ENCODE results near the gene TTC24. TPM values are rescaled to one million over a fixed set of nuclear protein-coding genes. Genes with fewer than 3 reads are reported as not detected.

Gene TTC24
- polyA plus RNA-seq, 1 of the 3 experiments (the other 2 are of a cell fraction): not detected

GRCh38 chr1:156627313-156627880 is 47.9 kb downstream of the TTC24 start (continued):
- TF ChIP-seq CHD2 (IDR thresholded peaks at IDR 0.05; ENCODE audit: low read length, partially characterized antibody) (no peak), RAD21 (IDR thresholded peaks at IDR 0.05; ENCODE audit: low read length) (peak; percentile 70), FOXJ3 (CRISPR knock-in tag; IDR thresholded peaks at IDR 0.05) (no peak), GABPA (IDR thresholded peaks at IDR 0.05; ENCODE audit: low read depth) (no peak), RFX5 (IDR thresholded peaks at IDR 0.05; ENCODE audit: low read length) (no peak), NFIC (IDR thresholded peaks at IDR 0.05; ENCODE audit: borderline replicate concordance) (no peak), MXI1 (IDR thresholded peaks at IDR 0.05; ENCODE audit: low read depth, low read length) (no peak; the same call in 1 of the 2 replicates), SIN3A (IDR thresholded peaks at IDR 0.05; ENCODE audit: borderline replicate concordance, low read depth, low read length) (no peak), USF1 (IDR thresholded peaks at IDR 0.05; ENCODE audit: borderline replicate concordance, low read depth) (no peak), TAF1 (IDR thresholded peaks at IDR 0.05; ENCODE audit: borderline replicate concordance, low read depth, low read length) (no peak), MEF2A (IDR thresholded peaks at IDR 0.05; ENCODE audit: borderline replicate concordance, low read depth) (no peak)

- Histone ChIP-seq H3K9me3 (no peaks in the 10 kb centered on the region), H3K9ac (no peak overlapping the region), H3K27me3 (ENCODE audit: insufficient read depth) (peaks cover 38% of the 10 kb centered on the region), H3K4me2 (no peak overlapping the region), H3K27ac (ENCODE audit: low read depth in 2 of 2, low read length in 1 of 2) (no peak overlapping the region), H3K4me1 (ENCODE audit: control insufficient read depth in 1 of 2, insufficient read depth in 2 of 2, low read depth in 1 of 2, low read length in 1 of 2) (peaks cover 0 to 5% of the 10 kb centered on the region in 2 experiments; a peak in 1 of 4 replicates), H3K4me3 (ENCODE audit: low read depth in 2 of 2, low read length in 1 of 2) (no peak overlapping the region), H3K9me2 (no peaks in the 10 kb centered on the region), H4K20me1 (ENCODE audit: insufficient read depth) (no peaks in the 10 kb centered on the region), H3K79me2 (ENCODE audit: insufficient read depth) (no peaks in the 10 kb centered on the region), H3F3A (replicated peaks; ENCODE audit: insufficient read depth) (peaks cover 5% of the 10 kb centered on the region), H3K36me3 (replicated peaks in 1 of 2; ENCODE audit: control insufficient read depth in 1 of 2, insufficient read depth in 2 of 2, low read length in 1 of 2) (no peaks in the 10 kb centered on the region), H2AFZ (ENCODE audit: low read depth) (no peak overlapping the region)
- ChIA-PET POLR2A (no interaction called here), CTCF (interaction anchor here (0.8 to 9.7 kb wide), 7 partner anchors 10 to 96 kb away, joined by 3 to 244 read pairs (median 4); partner anchors contain the start of genes BCAN, HAPLN2 and NES)
- DNase-seq: no peak
- WGBS (ENCODE audit: low lambda C conversion rate): 70% methylated on average over 8 of the region's 8 CpGs
- TF ChIP-seq MEF2A (IDR thresholded peaks at IDR 0.05; ENCODE audit: borderline replicate concordance, low read depth) (no peak), MXI1 (IDR thresholded peaks at IDR 0.05; ENCODE audit: low read depth, low read length) (no peak), FOSL2 (IDR thresholded peaks at IDR 0.05; ENCODE audit: borderline replicate concordance, low read depth) (no peak), FOXJ3 (CRISPR knock-in tag; IDR thresholded peaks at IDR 0.05) (no peak), RCOR1 (IDR thresholded peaks at IDR 0.05; ENCODE audit: low read length) (no peak), GATA2 (CRISPR knock-in tag; IDR thresholded peaks at IDR 0.05) (no peak), RFX5 (IDR thresholded peaks at IDR 0.05; ENCODE audit: low read length) (no peak), JUND (IDR thresholded peaks at IDR 0.05) (no peak), POLR2AphosphoS5 (IDR thresholded peaks at IDR 0.05; ENCODE audit: low read depth, low read length) (no peak), REST (IDR thresholded peaks at IDR 0.05; ENCODE audit: low read depth, low read length) (no peak), ELF1 (IDR thresholded peaks at IDR 0.05) (no peak), TEAD4 (IDR thresholded peaks at IDR 0.05; ENCODE audit: borderline replicate concordance, insufficient read depth) (no peak), ZBTB33 (IDR thresholded peaks at IDR 0.05; ENCODE audit: borderline replicate concordance, low read depth) (no peak), SMC3 (IDR thresholded peaks at IDR 0.05; ENCODE audit: low read depth, low read length) (no peak), GABPA (IDR thresholded peaks at IDR 0.05; ENCODE audit: low read depth) (no peak)
Measured at GRCh38 chr1:156629823-156630449, 50.4 kb downstream of the TTC24 start.

All from SK-N-SH (cell line).